Stimulated activated CD4-positive, alpha-beta T cell treated with anti-CD3 and anti-CD28 coated beads, Interleukin-1b, Interleukin-23, amount 100 ng/mL, for 48 hours (primary cell): ENCODE measurements around the gene HS6ST1.

ENCODE experiments used
- DNase-seq: peaks from one replicate; pipeline ENCODE4 v3.0.0-alpha.2; 2020

HS6ST1 gene

GRCh38 chr2:128228894-128229293 is 89.8 kb downstream of the HS6ST1 start:
- no peak for DNase-seq

- DNase-seq, result no peak
Observed at GRCh38 chr2:128227862-128228261, 90.8 kb downstream of the HS6ST1 start.

- no peak for DNase-seq
Observed at GRCh38 chr2:128219891-128220290, 98.8 kb downstream of the HS6ST1 start.

- no peak for DNase-seq
Observed at GRCh38 chr2:128217671-128218070, 101.0 kb downstream of the HS6ST1 start.

GRCh38 chr2:128215897-128216642 is 102.6 kb downstream of the HS6ST1 start:
- no peak for DNase-seq
